SK-N-SH (cell line): ENCODE data around the gene LARGE1. TPM values are rescaled to one million over a fixed set of nuclear protein-coding genes. Genes with fewer than 3 reads are reported as not detected.

Experiments used
- CTCF ChIA-PET: fragments of 300-600, 350-600 bp; formaldehyde crosslinking; extraction: SDS; loops from one replicate; lab custom pipeline; 2021; lab: Yijun Ruan, JAX
- POLR2A ChIA-PET: fragments of 350-600 bp; sonication (Branson Sonifier 250); formaldehyde crosslinking; extraction: SDS; loops from one replicate; lab custom pipeline; 2020; ENCODE audit warnings: antibody characterized with exemption, inconsistent platforms; lab: Yijun Ruan, JAX
- DNase-seq: peaks from one replicate; pipeline ENCODE4 v3.0.0; 2012
- H2AFZ ChIP-seq: fragments of 200-600 bp; sonication (generic); 2 replicates; pipeline ENCODE4 v1.8.1; 2016; ENCODE audit warnings: antibody characterized with exemption, mild to moderate bottlenecking, low read depth
- H3F3A ChIP-seq: fragments of 200-600 bp; sonication (generic); replicated peaks from 2 replicates; pipeline ENCODE3; 2016; ENCODE audit warnings: antibody characterized with exemption, mild to moderate bottlenecking; ENCODE audit not compliant: insufficient read depth
- H3K27ac ChIP-seq, 2 experiments: fragments of 200-500 bp in 1 of 2; fragments of 200-600 bp in 1 of 2; sonication (Bioruptor generic) in 1 of 2; sonication (generic), shearing (Covaris generic) in 1 of 2; 2 replicates each; pipeline versions ENCODE4 v1.5.1 to v1.6.1; 2014 to 2016; ENCODE audit warnings: low read depth in 2 of 2, inconsistent platforms in 1 of 2, low read length in 1 of 2, mild to moderate bottlenecking in 1 of 2, mixed read lengths in 1 of 2
- H3K27me3 ChIP-seq: fragments of 200-600 bp; sonication (generic), shearing (Covaris generic); 2 replicates; pipeline ENCODE4 v1.6.1; 2016; ENCODE audit warnings: mixed run types; ENCODE audit not compliant: insufficient read depth
- H3K36me3 ChIP-seq, 2 experiments: fragments of 200-500 bp in 1 of 2; fragments of 200-600 bp in 1 of 2; sonication (Bioruptor generic) in 1 of 2; sonication (generic) in 1 of 2; replicated peaks in 1 of 2; 2 replicates each; pipeline versions ENCODE3 to v1.5.1; 2014 to 2016; ENCODE audit warnings: low read length in 1 of 2, mild to moderate bottlenecking in 1 of 2; ENCODE audit not compliant: insufficient read depth in 2 of 2, control insufficient read depth in 1 of 2
- H3K4me1 ChIP-seq, 2 experiments: fragments of 200-500 bp in 1 of 2; fragments of 200-600 bp in 1 of 2; sonication (Bioruptor generic) in 1 of 2; sonication (generic), shearing (Covaris generic) in 1 of 2; 2 replicates each; pipeline versions ENCODE4 v1.5.1 to v1.6.1; 2014 to 2016; ENCODE audit warnings: low read depth in 1 of 2, low read length in 1 of 2, mixed run types in 1 of 2; ENCODE audit not compliant: insufficient read depth in 2 of 2, control insufficient read depth in 1 of 2
- H3K4me2 ChIP-seq: fragments of 200-600 bp; sonication (generic), shearing (Covaris generic); 2 replicates; pipeline ENCODE4 v1.6.1; 2017; ENCODE audit warnings: mixed run types
- H3K4me3 ChIP-seq, 2 experiments: fragments of 200-500 bp in 1 of 2; fragments of 200-600 bp in 1 of 2; sonication (Bioruptor generic) in 1 of 2; sonication (generic), shearing (Covaris generic) in 1 of 2; 2 replicates each; pipeline versions ENCODE4 v1.5.1 to v1.8.1; 2014 to 2016; ENCODE audit warnings: low read depth in 2 of 2, inconsistent platforms in 1 of 2, low read length in 1 of 2, mild to moderate bottlenecking in 1 of 2, mixed read lengths in 1 of 2, moderate library complexity in 1 of 2
- H3K79me2 ChIP-seq: fragments of 200-600 bp; sonication (generic); 2 replicates; pipeline ENCODE4 v1.8.1; 2017; ENCODE audit warnings: mild to moderate bottlenecking; ENCODE audit not compliant: insufficient read depth
- H3K9ac ChIP-seq: fragments of 200-600 bp; sonication (generic); 2 replicates; pipeline ENCODE4 v1.6.1; 2017; ENCODE audit warnings: mixed run types
- H3K9me2 ChIP-seq: fragments of 200-600 bp; sonication (generic); 2 replicates; pipeline ENCODE4 v1.6.1; 2017; ENCODE audit warnings: mixed run types
- H3K9me3 ChIP-seq: fragments of 200-600 bp; sonication (generic); 2 replicates; pipeline ENCODE4 v1.6.1; 2017; ENCODE audit warnings: mixed run types, mild to moderate bottlenecking, moderate library complexity
- H4K20me1 ChIP-seq: fragments of 200-600 bp; sonication (generic); 2 replicates; pipeline ENCODE4 v1.6.1; 2017; ENCODE audit warnings: mild to moderate bottlenecking, mixed run types; ENCODE audit not compliant: insufficient read depth
- FOSL2 ChIP-seq: IDR thresholded peaks from 2 replicates; pipeline ENCODE4 v1.4.0; 2012; ENCODE audit warnings: low read depth, mild to moderate bottlenecking, moderate library complexity, borderline replicate concordance
- FOXM1 ChIP-seq: IDR thresholded peaks from 2 replicates; pipeline ENCODE4 v1.4.0; 2012; ENCODE audit warnings: low read depth, mild to moderate bottlenecking
- GATA2 ChIP-seq: sonication (generic); formaldehyde crosslinking; IDR thresholded peaks from 2 replicates; pipeline ENCODE4 v1.5.0; 2020; ENCODE audit warnings: mild to moderate bottlenecking, missing genetic modification reagents
- JUND ChIP-seq: IDR thresholded peaks from 2 replicates; pipeline ENCODE4 v1.4.0; 2012
- NFIC ChIP-seq: IDR thresholded peaks from 2 replicates; pipeline ENCODE4 v1.4.0; 2012; ENCODE audit warnings: borderline replicate concordance
- NRF1 ChIP-seq: IDR thresholded peaks from 2 replicates; pipeline ENCODE4 v1.6.1; 2012; ENCODE audit warnings: low read depth, mild to moderate bottlenecking, low read length
- PBX3 ChIP-seq: IDR thresholded peaks from 2 replicates; pipeline ENCODE4; 2012
- REST ChIP-seq: IDR thresholded peaks from 2 replicates; pipeline ENCODE4 v1.6.1; 2012; ENCODE audit warnings: mild to moderate bottlenecking, low read depth, low read length, moderate library complexity
- TAF1 ChIP-seq: IDR thresholded peaks from 2 replicates; pipeline ENCODE4 v1.6.1; 2012; ENCODE audit warnings: low read depth, mild to moderate bottlenecking, low read length, moderate library complexity, borderline replicate concordance
- TEAD4 ChIP-seq: IDR thresholded peaks from 2 replicates; pipeline ENCODE4 v1.4.0; 2012; ENCODE audit warnings: mild to moderate bottlenecking, borderline replicate concordance; ENCODE audit not compliant: insufficient read depth
- USF1 ChIP-seq: IDR thresholded peaks from 2 replicates; pipeline ENCODE4 v1.4.0; 2012; ENCODE audit warnings: low read depth, borderline replicate concordance
- USF2 ChIP-seq: fragments of 150-350 bp; IDR thresholded peaks from 2 replicates; pipeline ENCODE4 v1.6.1; 2017; ENCODE audit warnings: antibody characterized with exemption, low read length, low read depth, borderline replicate concordance
- WGBS: methylation state at CpG from one replicate; pipeline ENCODE4 v1.1.6; 2017; ENCODE audit warnings: low lambda C conversion rate; 5-methylcytosine and 5-hydroxymethylcytosine counted together
- polyA plus RNA-seq, 3 experiments: library from polyadenylated mRNA; depleted of rRNA; stranded (reverse); fragments of >200 nt; gene quantifications; 2 replicates each; pipeline ENCODE4 v1.2.3, GENCODE V29; 2012

Gene LARGE1
- polyA plus RNA-seq, 1 of the 3 experiments (the other 2 are of a cell fraction): 1.1 TPM

- no peaks in the 10 kb centered on the region for H3K27me3 ChIP-seq
- TF ChIP-seq NFIC: no peak
- no peak for TF ChIP-seq JUND
- no peak for TF ChIP-seq USF2
- no peak for TF ChIP-seq TAF1
- no peak for TF ChIP-seq REST
- no peak for TF ChIP-seq NRF1
- no peak for TF ChIP-seq FOXM1
- no peak for TF ChIP-seq TEAD4
- no peak for TF ChIP-seq USF1
- no peak for TF ChIP-seq PBX3
- TF ChIP-seq FOSL2: no peak
- TF ChIP-seq GATA2 (CRISPR knock-in tag): no peak
- DNase-seq: no peak
- H3K36me3 ChIP-seq: no peaks in the 10 kb centered on the region
- H3K9me3 ChIP-seq: no peaks in the 10 kb centered on the region
- 28% methylated on average over 4 of the region's 4 CpGs for whole genome bisulfite sequencing
- no peak overlapping the region for H3K4me3 ChIP-seq
- no peaks in the 10 kb centered on the region for H3F3A ChIP-seq
- no peaks in the 10 kb centered on the region; a peak in 1 of 4 replicates for H3K4me1 ChIP-seq
- POLR2A ChIA-PET: no interaction called here
- no peak overlapping the region for H3K4me2 ChIP-seq
- H3K79me2 ChIP-seq: no peaks in the 10 kb centered on the region
- no peaks in the 10 kb centered on the region for H3K9me2 ChIP-seq
- CTCF ChIA-PET: interaction anchor here (0.8 to 1.1 kb wide), 3 partner anchors 13 to 46 kb away, joined by 3 read pairs; no protein-coding TSS in a partner anchor
- H3K9ac ChIP-seq: no peak overlapping the region
- no peaks in the 10 kb centered on the region for H4K20me1 ChIP-seq
- no peak overlapping the region for H3K27ac ChIP-seq
- H2AFZ ChIP-seq: no peak overlapping the region
Measured at GRCh38 chr22:33255791-33256190, 664.5 kb downstream of the LARGE1 start.
